Measurements from ENCODE around the gene CEACAM4. TPM values are rescaled to one million over a fixed set of nuclear protein-coding genes. Genes with fewer than 3 reads are reported as not detected.
"Not testable (repeated sequence)": the region's sequence is repeated elsewhere in the genome, so short reads cannot be mapped to it uniquely, and the experiment has no call there.

The CEACAM4 gene
- total RNA-seq, 1 donor: 3.9 TPM

DNA sequence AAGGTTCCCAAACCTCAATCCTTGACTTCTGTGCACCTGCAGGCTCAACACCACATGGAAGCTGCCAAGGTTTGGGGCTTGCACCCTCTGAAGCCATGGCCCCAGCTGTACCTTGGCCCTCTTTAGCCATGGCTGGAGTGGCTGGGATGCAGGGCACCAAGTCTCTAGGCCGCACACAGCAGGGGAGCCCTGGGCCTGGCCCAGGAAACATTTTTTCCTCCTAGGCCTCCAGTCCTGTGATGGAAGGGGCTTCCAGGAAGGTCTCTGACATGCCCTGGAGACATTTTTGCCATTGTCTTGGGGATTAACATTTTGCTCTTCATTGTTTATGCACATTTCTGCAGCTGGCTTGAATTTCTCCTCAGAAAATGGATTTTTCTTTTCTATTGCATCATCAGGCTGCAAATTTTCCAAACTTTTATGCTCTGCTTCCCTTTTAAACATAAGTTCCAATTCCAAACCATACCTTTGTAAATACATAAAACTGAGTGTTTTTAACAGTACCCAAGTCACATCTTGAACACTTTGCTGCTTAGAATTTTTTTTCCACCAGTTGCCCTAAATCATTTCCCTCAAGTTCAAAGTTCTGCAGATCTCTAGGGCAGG is 44.2 kb downstream of the CEACAM4 start:
- not testable (repeated sequence) for H3K4me3 ChIP-seq (ENCODE audit: low read length); H3K27me3 ChIP-seq (ENCODE audit: insufficient read depth, low read length); H3K9me3 ChIP-seq (ENCODE audit: low read depth, low read length)
- H3K4me1 ChIP-seq (ENCODE audit: insufficient read depth, low read length): peaks cover 17% of the 10 kb centered on the region

DNA sequence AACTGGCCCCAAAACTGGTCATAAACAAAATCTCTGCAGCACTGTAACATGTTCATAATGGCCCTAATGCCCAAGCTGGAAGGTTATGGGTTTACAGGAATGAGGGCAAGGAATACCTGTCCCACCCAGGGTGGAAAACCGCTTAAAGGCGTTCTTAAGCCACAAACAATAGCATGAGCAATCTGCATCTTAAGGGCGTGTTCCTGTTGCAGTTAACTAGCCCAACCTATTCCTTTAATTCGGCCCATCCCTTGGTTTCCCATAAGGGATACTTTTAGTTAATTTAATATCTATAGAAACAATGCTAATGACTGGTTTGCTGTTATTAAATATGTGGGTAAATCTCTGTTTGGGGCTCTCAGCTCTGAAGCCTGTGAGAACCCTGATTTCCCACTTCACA is 45.8 kb downstream of the CEACAM4 start:
- not testable (repeated sequence) for H3K9me3 ChIP-seq (ENCODE audit: low read depth, low read length); H3K27me3 ChIP-seq (ENCODE audit: insufficient read depth, low read length); H3K4me3 ChIP-seq (ENCODE audit: low read length)
- H3K4me1 ChIP-seq (ENCODE audit: insufficient read depth, low read length): peaks cover 33% of the 10 kb centered on the region

DNA sequence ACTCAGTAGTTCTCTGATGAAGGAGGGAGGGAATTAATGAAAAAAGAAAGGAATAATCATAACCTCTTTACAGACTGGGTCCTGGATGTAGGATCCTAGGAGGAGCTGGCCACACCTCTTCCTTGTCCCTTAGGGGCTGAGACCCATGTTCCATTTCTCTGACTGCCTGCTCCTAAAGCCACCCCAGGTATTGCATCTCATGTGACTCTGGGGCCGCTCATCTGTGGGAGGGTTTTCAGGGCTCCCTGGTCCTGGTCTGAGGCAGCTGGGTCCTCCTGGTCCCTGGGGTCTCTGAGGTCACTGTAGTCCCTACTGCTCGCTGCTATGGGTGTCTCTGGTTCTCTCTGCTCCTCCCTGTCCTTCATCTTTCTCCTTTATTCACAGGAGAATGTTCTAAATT is 48.0 kb downstream of the CEACAM4 start:
- no peak overlapping the region for H3K4me3 ChIP-seq (ENCODE audit: low read length)
- H3K9me3 ChIP-seq (ENCODE audit: low read depth, low read length): no peaks in the 10 kb centered on the region
- H3K27me3 ChIP-seq (ENCODE audit: insufficient read depth, low read length): no peaks in the 10 kb centered on the region

DNA sequence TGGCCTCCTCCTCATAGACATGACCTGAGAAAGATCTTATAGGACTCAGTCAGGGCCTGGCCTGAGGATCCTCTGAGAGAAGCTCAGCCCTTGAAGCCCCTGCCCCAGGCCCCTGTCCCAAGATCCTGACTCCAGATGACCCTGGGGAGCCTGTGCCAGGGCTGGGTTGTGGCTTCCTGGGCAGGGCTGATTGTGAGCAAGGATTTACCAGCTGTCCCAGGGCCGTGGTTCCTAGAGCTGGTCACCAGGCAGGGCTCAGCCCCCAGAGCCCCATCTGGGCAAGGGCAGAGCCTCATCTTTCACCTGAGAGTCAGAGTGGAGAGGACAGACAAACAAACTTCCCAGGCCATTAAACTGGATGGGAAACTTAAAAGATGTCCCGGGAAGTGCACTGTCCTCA is 49.0 kb downstream of the CEACAM4 start:
- H3K27me3 ChIP-seq (ENCODE audit: insufficient read depth, low read length): no peaks in the 10 kb centered on the region
- H3K4me1 ChIP-seq (ENCODE audit: insufficient read depth, low read length): peaks cover 41% of the 10 kb centered on the region
- H3K9me3 ChIP-seq (ENCODE audit: low read depth, low read length): no peaks in the 10 kb centered on the region
- no peak overlapping the region for H3K4me3 ChIP-seq (ENCODE audit: low read length)

More for the DNA sequence above, 48.0 kb downstream of the CEACAM4 start:
- H3K4me1 ChIP-seq (ENCODE audit: insufficient read depth, low read length): peaks cover 41% of the 10 kb centered on the region

DNA sequence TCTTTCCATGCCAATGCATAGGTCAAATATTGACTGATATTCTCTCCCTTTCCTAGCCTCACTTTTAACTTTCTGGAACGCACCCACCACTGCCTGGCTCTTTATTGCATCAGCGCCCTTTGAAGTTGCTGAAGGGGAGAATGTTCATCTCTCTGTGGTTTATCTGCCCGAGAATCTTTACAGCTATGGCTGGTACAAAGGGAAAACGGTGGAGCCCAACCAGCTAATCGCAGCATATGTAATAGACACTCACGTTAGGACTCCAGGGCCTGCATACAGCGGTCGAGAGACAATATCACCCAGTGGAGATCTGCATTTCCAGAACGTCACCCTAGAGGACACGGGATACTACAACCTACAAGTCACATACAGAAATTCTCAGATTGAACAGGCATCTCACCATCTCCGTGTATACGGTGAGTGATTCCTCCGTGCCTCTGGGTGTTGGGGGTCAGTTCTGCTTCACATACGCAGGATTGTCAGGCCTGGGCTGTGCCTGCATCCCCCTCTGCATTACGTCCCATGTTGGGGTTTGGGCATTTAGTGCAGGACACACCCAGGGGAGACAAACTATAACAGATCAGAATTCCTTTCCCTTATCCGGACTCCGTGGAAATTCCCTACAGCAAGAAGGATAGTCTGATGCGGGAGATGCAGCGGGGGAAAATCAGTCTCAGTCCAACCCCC is 49.6 kb downstream of the CEACAM4 start:
- no peak overlapping the region for H3K4me3 ChIP-seq (ENCODE audit: low read length)
- H3K27me3 ChIP-seq (ENCODE audit: insufficient read depth, low read length): no peaks in the 10 kb centered on the region
- H3K4me1 ChIP-seq (ENCODE audit: insufficient read depth, low read length): peaks cover 41% of the 10 kb centered on the region
- no peaks in the 10 kb centered on the region for H3K9me3 ChIP-seq (ENCODE audit: low read depth, low read length)

DNA sequence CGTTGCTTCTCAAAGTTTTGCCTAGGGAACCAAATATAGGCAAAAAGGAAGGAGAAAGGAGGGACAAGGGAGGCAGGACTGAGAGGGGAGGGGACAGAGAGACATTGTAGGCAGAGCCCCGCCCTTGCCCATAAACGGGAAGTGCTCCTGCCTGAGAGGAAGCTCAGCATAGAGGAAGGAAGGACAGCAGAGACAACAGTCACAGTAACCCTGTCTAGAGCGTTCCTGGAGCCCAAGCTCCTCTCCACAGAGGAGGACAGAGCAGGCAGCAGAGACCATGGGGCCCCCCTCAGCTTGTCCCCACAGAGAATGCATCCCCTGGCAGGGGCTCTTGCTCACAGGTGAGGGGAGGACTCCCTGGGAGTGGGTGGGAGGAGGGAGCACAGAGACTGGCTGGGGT is 50.9 kb downstream of the CEACAM4 start, which contains the start of gene CEACAM21:
TSS of gene CEACAM21 (plus strand) at position 169 of the 400 bp plus-strand sequence. CDS start at position 278, 109 bp downstream.
- Histone ChIP-seq H3K4me1 (ENCODE audit: insufficient read depth, low read length) (peaks cover 41% of the 10 kb centered on the region), H3K9me3 (ENCODE audit: low read depth, low read length) (no peaks in the 10 kb centered on the region), H3K27me3 (ENCODE audit: insufficient read depth, low read length) (no peaks in the 10 kb centered on the region), H3K4me3 (ENCODE audit: low read length) (peak within 1 kb of the TSS; percentile 29)

DNA sequence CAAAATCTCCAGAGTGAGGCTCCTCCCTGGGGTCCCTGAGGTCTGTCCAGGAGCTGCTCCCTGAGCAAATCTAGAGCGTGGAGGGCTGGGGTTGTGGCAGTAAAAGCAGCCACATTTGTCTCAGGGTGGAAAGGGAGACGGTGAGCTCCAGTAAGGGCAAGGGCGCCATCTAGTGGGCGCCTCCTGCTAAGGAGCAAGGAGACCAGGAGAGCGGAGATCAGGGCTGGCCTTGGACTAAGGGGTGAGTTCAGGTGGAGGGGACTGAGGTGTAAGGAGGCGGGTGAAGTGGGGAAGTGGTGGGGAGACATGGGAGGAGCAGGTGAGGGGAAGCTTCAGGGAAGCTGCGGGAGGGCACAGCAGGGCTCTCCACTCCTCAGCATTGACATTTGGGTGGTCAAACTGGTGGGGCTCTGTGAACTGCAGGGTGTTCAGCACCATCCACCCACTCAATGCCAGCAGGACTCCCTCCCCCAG is 56.2 kb downstream of the CEACAM4 start:
- H3K27me3 ChIP-seq (ENCODE audit: insufficient read depth, low read length): peaks cover 16% of the 10 kb centered on the region
- peaks cover 12% of the 10 kb centered on the region for H3K4me1 ChIP-seq (ENCODE audit: insufficient read depth, low read length)
- no peak overlapping the region for H3K4me3 ChIP-seq (ENCODE audit: low read length)
- H3K9me3 ChIP-seq (ENCODE audit: low read depth, low read length): no peaks in the 10 kb centered on the region

DNA sequence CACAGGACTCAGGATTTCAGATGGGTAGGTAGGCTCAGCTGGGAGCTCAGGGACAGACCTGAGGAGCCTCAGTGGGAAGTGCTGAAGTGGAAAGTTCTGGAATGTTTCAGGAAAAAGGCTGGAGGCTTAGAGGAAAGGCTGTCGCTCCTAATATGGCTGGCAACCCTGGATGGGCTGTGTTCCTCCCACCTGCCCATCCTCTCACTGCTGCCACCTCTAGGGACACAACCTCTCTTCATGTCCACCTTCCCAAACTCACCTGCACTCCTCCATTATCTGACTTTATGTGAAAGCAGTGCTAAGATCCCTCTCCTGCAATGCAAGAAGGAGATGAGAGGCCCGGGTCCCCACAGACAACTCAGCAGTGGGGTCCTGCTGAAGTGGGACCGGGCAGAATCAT is 56.7 kb downstream of the CEACAM4 start:
- H3K9me3 ChIP-seq (ENCODE audit: low read depth, low read length): no peaks in the 10 kb centered on the region

DNA sequence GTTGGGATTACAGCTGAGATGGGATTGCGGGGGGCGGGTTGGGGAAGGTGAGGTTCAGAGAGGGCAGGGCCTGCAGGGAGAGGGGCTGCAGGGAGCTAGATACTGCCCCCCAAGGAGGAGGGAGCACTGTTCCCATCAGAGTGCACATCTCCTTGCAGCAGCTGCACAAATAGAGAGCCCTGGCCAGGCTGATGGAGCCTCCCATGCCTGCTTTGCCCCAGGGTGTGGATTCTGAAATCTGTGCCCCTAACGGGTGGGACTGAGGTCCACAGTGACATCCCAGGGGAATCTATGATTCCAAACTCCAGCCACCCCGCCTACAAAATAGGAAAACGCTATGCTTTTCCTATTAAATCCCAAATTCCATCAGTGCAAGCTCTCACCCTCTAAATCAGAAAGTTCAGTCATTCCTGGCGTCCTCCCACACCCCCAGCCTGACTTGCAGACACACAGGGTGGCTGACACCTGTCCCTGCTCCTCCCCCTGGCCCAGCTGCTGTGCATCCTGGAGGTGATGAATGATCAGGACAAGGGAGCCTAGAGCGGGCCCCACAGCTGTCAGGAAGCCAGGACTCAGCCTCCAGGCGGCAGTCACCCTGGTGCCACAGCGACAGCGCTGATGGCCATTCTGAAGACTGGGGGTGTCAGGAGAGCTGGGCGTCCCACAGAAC is 57.3 kb downstream of the CEACAM4 start:
- Histone ChIP-seq H3K4me1 (ENCODE audit: insufficient read depth, low read length) (peaks cover 16% of the 10 kb centered on the region), H3K27me3 (ENCODE audit: insufficient read depth, low read length) (peaks cover 22% of the 10 kb centered on the region), H3K9me3 (ENCODE audit: low read depth, low read length) (no peaks in the 10 kb centered on the region), H3K4me3 (ENCODE audit: low read length) (no peak overlapping the region)

More for the DNA sequence above, 56.7 kb downstream of the CEACAM4 start:
- Histone ChIP-seq H3K4me1 (ENCODE audit: insufficient read depth, low read length) (peaks cover 11% of the 10 kb centered on the region), H3K4me3 (ENCODE audit: low read length) (no peak overlapping the region), H3K27me3 (ENCODE audit: insufficient read depth, low read length) (peaks cover 19% of the 10 kb centered on the region)

Other genes starting within 250 kb of the CEACAM4 start
- 8.0 TPM for gene EXOSC5, start 229.7 kb downstream of the CEACAM4 start, total RNA-seq
- 30.2 TPM for gene BCKDHA, start 229.3 kb downstream of the CEACAM4 start, total RNA-seq
- gene B3GNT8, start 199.7 kb downstream of the CEACAM4 start, total RNA-seq: 0.42 TPM
- gene DMAC2, start 187.2 kb downstream of the CEACAM4 start, total RNA-seq: 13.0 TPM
- not detected for gene ERICH4, start 183.9 kb downstream of the CEACAM4 start, total RNA-seq
- 3.9 TPM for gene CEACAM21, start 50.9 kb downstream of the CEACAM4 start, total RNA-seq
- gene CEACAM7, start 61.2 kb upstream of the CEACAM4 start, total RNA-seq: not detected
- not detected for gene CEACAM5, start 81.6 kb upstream of the CEACAM4 start, total RNA-seq
- 0.10 TPM for gene CEACAM6, start 128.5 kb upstream of the CEACAM4 start, total RNA-seq
- 0.52 TPM for gene CEACAM3, start 169.5 kb upstream of the CEACAM4 start, total RNA-seq
- not detected for gene LYPD4, start 217.6 kb upstream of the CEACAM4 start, total RNA-seq
- gene DMRTC2, start 218.0 kb upstream of the CEACAM4 start, total RNA-seq: not detected
- gene RPS19, start 233.2 kb upstream of the CEACAM4 start, total RNA-seq: 1,086 TPM

Measured in mononuclear cell (primary cell).